ENCODE results near the gene AMBRA1.

DNA sequence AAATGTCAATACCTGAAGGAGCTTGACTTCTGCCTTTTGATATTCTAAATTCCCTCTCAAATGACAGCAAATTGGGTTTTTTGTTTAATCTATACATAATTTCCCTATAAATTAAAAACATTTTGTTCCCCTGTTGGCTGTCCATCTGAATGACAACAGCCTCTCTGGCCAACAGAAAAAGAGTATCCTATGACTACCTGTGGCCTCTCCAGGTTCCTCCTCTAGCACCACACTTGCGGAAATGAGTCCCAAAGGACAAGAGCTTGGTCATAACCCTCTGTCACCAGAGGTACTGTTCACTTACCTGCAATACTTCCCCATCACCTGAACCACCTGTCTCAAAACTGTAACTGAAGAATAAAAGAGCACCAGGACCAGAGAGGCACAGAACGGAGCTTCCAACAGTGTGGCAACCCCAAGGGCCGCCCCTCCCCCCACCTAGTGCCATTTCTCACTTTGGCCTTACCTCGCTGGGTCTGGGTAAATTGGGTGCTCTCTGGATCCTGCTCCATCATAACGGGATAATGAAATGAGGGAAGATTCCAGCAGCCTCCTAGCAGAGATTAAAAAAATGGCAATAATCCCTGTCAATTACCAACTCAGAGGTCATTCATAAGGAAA lies 81.5 kb downstream of the AMBRA1 start:
- TF ChIP-seq NFE2L2 (conservative IDR thresholded peaks at IDR 0.05; ENCODE audit: low read length) (no peak), CTCF (IDR thresholded peaks at IDR 0.05) (no peak), MYC (IDR thresholded peaks at IDR 0.05; ENCODE audit: borderline replicate concordance, low read length) (no peak), MAX (IDR thresholded peaks at IDR 0.05) (no peak)

All from A549 (cell line).